Measurements from ENCODE around the gene SCGB3A1.

DNA sequence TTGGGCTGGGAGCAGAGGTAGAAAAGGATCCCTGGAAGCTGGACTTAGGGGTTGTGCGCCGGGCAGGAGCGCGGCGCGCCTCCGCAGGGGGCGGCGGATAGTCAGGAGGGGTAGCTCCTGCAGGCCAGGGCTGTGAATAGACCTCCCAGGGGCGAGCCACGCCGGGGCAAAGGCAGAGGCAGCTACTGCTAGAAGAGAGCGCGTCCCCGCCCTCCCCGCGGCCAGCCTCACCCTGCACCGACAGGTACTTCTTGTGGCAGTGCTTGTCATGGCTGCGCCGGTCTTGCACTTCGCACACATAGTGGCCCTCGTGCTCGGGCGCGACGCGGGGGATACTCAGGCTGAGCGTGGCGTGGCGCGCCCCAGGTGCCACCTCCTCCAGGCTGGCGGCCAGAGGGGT is 30.0 kb upstream of the SCGB3A1 start:
- TF ChIP-seq EZH2 (IDR thresholded peaks at IDR 0.05; ENCODE audit: insufficient read depth, poor library complexity, severe bottlenecking) (no peak), EZH2phosphoT487 (IDR thresholded peaks at IDR 0.05; ENCODE audit: insufficient read depth, low read depth) (no peak)

Measured in GM23248 (cell line).